Hair follicular keratinocyte (primary cell): ENCODE data around the gene CADPS. TPM values are rescaled to one million over a fixed set of nuclear protein-coding genes. Genes with fewer than 3 reads are reported as not detected.

ENCODE experiments used
- total RNA-seq: library from RNA; depleted of rRNA; stranded (reverse); fragments of >200 nt; gene quantifications from 2 replicates; pipeline ENCODE4 v1.2.3, GENCODE V29; 2015

The CADPS gene
- 0.27 TPM in 1 of 2 replicates, not detected in the other for total RNA-seq

DNA sequence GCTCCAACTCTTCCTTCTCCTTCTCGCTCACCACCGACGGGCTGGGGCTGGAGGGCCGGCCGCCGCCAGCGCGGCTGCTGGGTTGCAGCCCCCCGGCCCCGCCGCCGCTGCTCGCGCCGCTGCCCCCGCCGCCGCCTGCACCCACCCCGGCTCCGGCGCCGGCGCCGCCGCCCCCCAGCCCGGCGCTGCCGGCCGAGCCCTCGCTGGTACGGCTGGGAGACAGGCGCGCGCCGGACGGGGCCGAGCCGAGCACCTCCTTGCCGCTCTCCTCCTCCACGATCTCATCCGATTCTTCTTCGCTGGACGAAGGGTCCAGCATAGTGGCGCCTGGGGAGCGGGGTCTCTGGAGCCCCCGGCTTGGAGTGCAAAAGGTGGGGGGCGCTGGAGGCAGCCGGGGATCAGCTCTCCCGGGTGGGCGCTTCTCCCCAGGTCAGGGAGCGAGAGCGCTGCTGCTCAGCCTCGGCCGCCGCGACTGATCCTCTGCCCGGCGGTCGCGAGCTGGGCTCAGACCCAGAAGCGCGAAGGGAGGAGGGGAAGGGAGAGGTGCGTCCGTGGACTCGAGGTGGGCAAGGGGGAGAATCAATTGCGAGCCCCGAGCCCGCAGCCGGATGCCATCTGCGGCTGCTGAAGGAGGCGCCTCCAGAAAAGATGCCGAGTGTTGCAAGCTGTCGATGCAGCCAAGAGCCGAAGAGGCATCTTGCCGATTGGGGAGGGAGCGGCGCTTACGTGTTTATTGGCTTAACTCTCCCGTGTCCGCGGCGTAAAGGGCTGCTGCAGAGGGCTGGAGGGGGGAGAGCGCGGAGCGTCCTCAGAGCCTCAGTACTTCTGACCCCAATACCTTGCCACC is at the start of gene CADPS:
Gene CADPS (minus strand): TSS at position 706 of the 847 bp plus-strand sequence. CDS start 387 bp downstream, at position 319.

DNA sequence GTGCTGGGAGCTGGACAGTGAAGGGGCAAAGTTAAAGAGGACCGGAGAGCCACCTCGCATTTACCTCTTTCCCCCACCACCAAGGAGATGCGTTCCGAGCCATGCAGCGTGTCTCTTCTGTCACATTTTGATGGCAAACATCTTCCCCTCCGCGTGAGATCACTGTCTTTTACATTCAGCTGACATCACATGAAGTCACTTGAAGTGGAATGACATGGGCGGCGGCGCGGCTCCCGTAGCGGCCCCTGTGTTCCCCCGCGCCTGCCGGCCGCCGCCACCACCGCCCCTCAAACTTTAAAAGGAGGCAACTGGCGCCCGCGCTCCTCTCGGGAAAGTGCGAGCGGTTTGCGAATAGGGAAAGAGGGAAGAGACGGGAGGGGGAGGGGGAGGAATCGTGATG is 502.0 kb downstream of the CADPS start, which contains the start of gene FEZF2:
Gene FEZF2 (minus strand): TSS at position 336 of the 400 bp plus-strand sequence. CDS start 682 bp downstream, outside the sequence.

